ENCODE measurements around the gene SKOR1. TPM values are rescaled to one million over a fixed set of nuclear protein-coding genes. Genes with fewer than 3 reads are reported as not detected.

The SKOR1 gene
- total and polyA plus RNA-seq, 7 donors, result 0.06 to 0.48 (median 0.13) TPM

- Histone ChIP-seq H3K36me3 (ENCODE audit: insufficient read depth in 1 of 2, low read depth in 1 of 2) (no peaks in the 10 kb centered on the region), H3K27ac (no peak overlapping the region), H3K27me3 (ENCODE audit: insufficient read depth in 3 of 3, low read length in 2 of 3) (no peaks in the 10 kb centered on the region), H3K4me3 (no peak overlapping the region), H3K4me1 (no peaks in the 10 kb centered on the region), H3K9me3 (peaks cover 5% of the 10 kb centered on the region)
- DNase-seq (no peak), ATAC-seq (no peak)
- intact Hi-C loops (cut with DNase I), result no loop called here
- no peak for TF ChIP-seq CTCF (IDR thresholded peaks at IDR 0.05)
- WGBS, 3 donors, result 77 to 84% (median 81%) methylated on average over 6 of the region's 6 CpGs
Measured at GRCh38 chr15:67799801-67800205, 25.5 kb upstream of the SKOR1 start.

- intact Hi-C loops (cut with DNase I), result loop anchor here in 1 of 2 donors (1.0 kb wide), 1 partner anchor 16 kb away; no protein-coding TSS in a partner anchor
- H3K9me3 ChIP-seq, result no peaks in the 10 kb centered on the region
- no peaks in the 10 kb centered on the region for H3K27me3 ChIP-seq (ENCODE audit: insufficient read depth in 3 of 3, low read length in 2 of 3)
- ATAC-seq (no peak), DNase-seq (no peak)
- H3K27ac ChIP-seq, result no peak overlapping the region
- 94 to 100% (median 98%) methylated on average over 2 of the region's 2 CpGs for WGBS, 3 donors
- no peaks in the 10 kb centered on the region for H3K36me3 ChIP-seq (ENCODE audit: insufficient read depth in 1 of 2, low read depth in 1 of 2)
- H3K4me3 ChIP-seq, result no peak overlapping the region
- TF ChIP-seq CTCF (IDR thresholded peaks at IDR 0.05), result no peak
- H3K4me1 ChIP-seq, result no peaks in the 10 kb centered on the region
Measured at GRCh38 chr15:67801142-67801541, 24.2 kb upstream of the SKOR1 start.

- no peak for TF ChIP-seq CTCF (IDR thresholded peaks at IDR 0.05)
- no peak overlapping the region for H3K4me3 ChIP-seq
- H3K4me1 ChIP-seq, result no peaks in the 10 kb centered on the region
- H3K36me3 ChIP-seq (ENCODE audit: insufficient read depth in 1 of 2, low read depth in 1 of 2), result peaks cover 0 to 6% of the 10 kb centered on the region in 2 donors
- no peak for ATAC-seq
- 83 to 84% (median 83%) methylated on average over 19 of the region's 19 CpGs for WGBS, 3 donors
- H3K27ac ChIP-seq, result no peak overlapping the region
- no peaks in the 10 kb centered on the region for H3K27me3 ChIP-seq (ENCODE audit: insufficient read depth in 3 of 3, low read length in 2 of 3)
- intact Hi-C loops (cut with DNase I), result loop anchor here in 1 of 2 donors (1.0 kb wide), 1 partner anchor 17 kb away; no protein-coding TSS in a partner anchor
- H3K9me3 ChIP-seq, result no peaks in the 10 kb centered on the region
- no peak for DNase-seq
Measured at GRCh38 chr15:67801926-67802914, 23.1 kb upstream of the SKOR1 start.

GRCh38 chr15:67803299-67803698 is 22.0 kb upstream of the SKOR1 start:
- Histone ChIP-seq H3K4me1 (no peaks in the 10 kb centered on the region), H3K27ac (no peak overlapping the region), H3K27me3 (ENCODE audit: insufficient read depth in 3 of 3, low read length in 2 of 3) (no peaks in the 10 kb centered on the region), H3K9me3 (no peaks in the 10 kb centered on the region), H3K36me3 (ENCODE audit: insufficient read depth in 1 of 2, low read depth in 1 of 2) (peaks cover 0 to 7% of the 10 kb centered on the region in 2 donors), H3K4me3 (no peak overlapping the region)
- intact Hi-C loops (cut with DNase I), result no loop called here
- TF ChIP-seq CTCF (IDR thresholded peaks at IDR 0.05), result no peak
- DNase-seq (no peak), ATAC-seq (no peak)
- 54 to 59% (median 59%) methylated on average over 3 of the region's 3 CpGs for WGBS, 3 donors
